Activated CD4-positive, alpha-beta memory T cell treated with anti-CD3 and anti-CD28 coated beads, Interleukin-2, amount 10 ng/mL, durations not matched to agents 7 days and 5 days (primary cell): ENCODE data around the gene FALEC. TPM values are rescaled to one million over a fixed set of nuclear protein-coding genes. Genes with fewer than 3 reads are reported as not detected.

Experiments
- CTCF ChIA-PET: fragments of 350-600 bp; sonication (Branson Sonifier 250); formaldehyde crosslinking; loops from one replicate; lab custom pipeline; 2021; ENCODE audit warnings: antibody characterized with exemption, inconsistent platforms; lab: Charles Lee
- POLR2A ChIA-PET: fragments of 350-600 bp; sonication (Branson Sonifier 250); formaldehyde crosslinking; loops from one replicate; lab custom pipeline; 2021; ENCODE audit warnings: antibody characterized with exemption; lab: Charles Lee
- DNase-seq: peaks from one replicate; pipeline ENCODE4 v3.0.0-alpha.2; 2020
- H3K27ac Mint-ChIP-seq: one replicate; pipeline ENCODE4 v1.8.0; 2021; ENCODE audit warnings: mild to moderate bottlenecking, mixed read lengths
- H3K27me3 Mint-ChIP-seq: one replicate; pipeline ENCODE4 v1.8.0; 2021; ENCODE audit warnings: mixed read lengths
- H3K36me3 Mint-ChIP-seq: one replicate; pipeline ENCODE4 v1.8.0; 2021; ENCODE audit warnings: low read depth, mixed read lengths
- H3K4me1 Mint-ChIP-seq: one replicate; pipeline ENCODE4 v1.8.0; 2021; ENCODE audit warnings: mixed read lengths
- H3K4me3 Mint-ChIP-seq: one replicate; pipeline ENCODE4 v1.8.0; 2021; ENCODE audit warnings: mild to moderate bottlenecking, mixed read lengths
- H3K9me3 Mint-ChIP-seq: one replicate; pipeline ENCODE4 v1.8.0; 2021; ENCODE audit warnings: mixed read lengths
- total RNA-seq, 2 experiments: library from RNA; stranded (reverse); gene quantifications; one replicate each; pipeline ENCODE4 v1.2.3, GENCODE V29; 2021

FALEC gene
- total RNA-seq, 2 experiments from 2014 or later = not detected

DNA sequence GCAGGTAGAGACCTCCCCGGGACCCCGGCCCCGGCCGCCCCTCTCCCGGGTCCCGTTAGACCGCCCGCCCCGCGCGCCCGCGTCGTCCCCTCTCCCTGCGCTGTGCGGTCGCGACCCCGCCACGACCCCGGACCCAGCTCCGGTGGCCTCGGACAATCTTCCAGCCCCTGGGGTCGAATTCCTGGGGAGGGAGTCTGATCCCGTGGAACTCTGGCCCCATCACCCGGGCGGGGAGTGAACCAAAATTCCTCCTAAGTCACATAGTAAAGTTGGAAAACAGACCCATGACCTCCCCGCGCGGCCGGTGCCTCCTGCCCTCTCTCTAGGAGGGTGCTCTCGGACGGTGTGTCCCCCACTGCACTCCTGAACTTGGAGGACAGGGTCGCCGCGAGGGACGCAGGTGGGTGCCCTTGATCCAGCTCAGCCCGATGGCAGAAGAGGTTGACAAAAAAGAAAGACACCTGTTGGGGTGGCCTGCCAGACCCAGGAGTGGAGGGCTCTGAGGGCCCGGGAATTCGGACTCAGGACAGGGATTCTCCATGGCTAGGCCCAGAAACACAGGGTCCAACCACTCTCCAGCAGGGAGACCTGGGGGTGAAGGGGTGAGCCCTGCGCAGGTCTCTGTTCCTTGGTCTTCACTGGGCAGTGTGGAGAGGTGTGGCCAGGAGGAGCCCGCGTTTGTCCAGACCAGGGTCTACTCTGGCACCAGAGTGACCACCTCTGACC is 34.1 kb downstream of the FALEC start:
- ChIA-PET CTCF (interaction anchor here (0.7 to 3.6 kb wide), 2 partner anchors 11 to 294 kb away, joined by 3 to 21 read pairs; no protein-coding TSS in a partner anchor), POLR2A (interaction anchor here (0.7 to 3.8 kb wide), 7 partner anchors 11 to 375 kb away, joined by 3 to 30 read pairs (median 4); no protein-coding TSS in a partner anchor)
- DNase-seq = no peak
- H3K27me3 Mint-ChIP-seq = peaks cover 22% of the 10 kb centered on the region
- H3K36me3 Mint-ChIP-seq = no peaks in the 10 kb centered on the region
- peak overlapping the region; percentile 66 for H3K4me3 Mint-ChIP-seq
- H3K27ac Mint-ChIP-seq = no peak overlapping the region
- peaks cover 39% of the 10 kb centered on the region for H3K4me1 Mint-ChIP-seq
- no peaks in the 10 kb centered on the region for H3K9me3 Mint-ChIP-seq

DNA sequence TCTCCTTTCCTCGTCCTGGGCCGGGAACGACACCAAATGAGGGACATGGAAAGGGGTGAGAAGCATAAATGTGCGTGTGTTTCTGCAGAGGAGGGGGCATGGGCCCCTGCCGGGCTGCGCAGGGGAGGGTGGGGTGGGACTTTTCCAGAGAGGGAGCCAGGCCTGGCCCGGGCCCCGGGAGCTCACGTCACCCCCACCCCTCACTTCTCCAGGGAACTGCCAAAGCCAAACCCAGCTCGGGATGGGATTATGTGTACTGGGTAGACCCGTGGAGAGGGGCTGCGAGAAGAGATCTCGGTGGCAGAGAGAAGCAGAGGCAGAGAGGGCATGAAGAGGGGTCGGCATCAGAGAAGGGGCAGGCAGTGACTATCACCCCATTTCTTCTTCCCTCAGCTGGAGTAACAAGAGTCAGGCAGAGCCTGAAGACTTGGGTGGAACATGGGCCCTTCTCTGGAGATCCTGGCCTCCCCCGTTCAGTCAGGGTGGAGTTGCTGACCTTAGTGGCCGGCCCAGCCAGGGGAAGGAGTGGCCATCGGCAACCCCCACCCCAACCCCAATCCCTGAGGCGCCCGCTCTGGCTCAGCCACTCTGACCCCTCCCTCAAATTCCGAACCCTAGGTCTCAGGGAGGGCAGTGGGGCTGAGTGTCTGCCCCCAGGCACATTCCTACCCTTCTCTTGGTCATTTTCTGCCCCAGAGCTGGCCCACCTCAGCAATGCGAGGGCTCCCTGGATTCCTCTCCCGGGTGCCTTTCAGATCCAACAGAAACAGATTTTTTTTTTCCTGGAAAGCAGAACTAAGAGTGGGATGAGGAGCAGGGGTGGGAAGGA is 34.9 kb downstream of the FALEC start:
- POLR2A ChIA-PET = interaction anchor here (1.1 to 3.8 kb wide), 6 partner anchors 10 to 65 kb away, joined by 3 to 30 read pairs (median 7); no protein-coding TSS in a partner anchor
- Mint-ChIP-seq H3K36me3 (no peaks in the 10 kb centered on the region), H3K4me3 (peak overlapping the region; percentile 66), H3K9me3 (no peaks in the 10 kb centered on the region), H3K4me1 (peaks cover 39% of the 10 kb centered on the region), H3K27me3 (peaks cover 20% of the 10 kb centered on the region), H3K27ac (no peak overlapping the region)
- CTCF ChIA-PET = interaction anchor here (0.7 to 3.6 kb wide), 5 partner anchors 10 to 294 kb away, joined by 3 to 23 read pairs (median 4); no protein-coding TSS in a partner anchor
- no peak for DNase-seq

- H3K9me3 Mint-ChIP-seq = no peaks in the 10 kb centered on the region
- no peaks in the 10 kb centered on the region for H3K36me3 Mint-ChIP-seq
- H3K27me3 Mint-ChIP-seq = peaks cover 16% of the 10 kb centered on the region
- ChIA-PET CTCF (interaction anchor here (0.6 to 2.2 kb wide), 5 partner anchors 10 to 623 kb away, joined by 3 to 23 read pairs (median 4); no protein-coding TSS in a partner anchor), POLR2A (interaction anchor here (1.1 to 3.8 kb wide), 8 partner anchors 7 to 78 kb away, joined by 3 to 30 read pairs (median 5); partner anchors contain the start of genes ENSA and TARS2)
- DNase-seq = no peak
- peaks cover 39% of the 10 kb centered on the region for H3K4me1 Mint-ChIP-seq
- H3K27ac Mint-ChIP-seq = no peak overlapping the region
- H3K4me3 Mint-ChIP-seq = no peak overlapping the region
Measured at GRCh38 chr1:150551051-150551783, 35.7 kb downstream of the FALEC start.

DNA sequence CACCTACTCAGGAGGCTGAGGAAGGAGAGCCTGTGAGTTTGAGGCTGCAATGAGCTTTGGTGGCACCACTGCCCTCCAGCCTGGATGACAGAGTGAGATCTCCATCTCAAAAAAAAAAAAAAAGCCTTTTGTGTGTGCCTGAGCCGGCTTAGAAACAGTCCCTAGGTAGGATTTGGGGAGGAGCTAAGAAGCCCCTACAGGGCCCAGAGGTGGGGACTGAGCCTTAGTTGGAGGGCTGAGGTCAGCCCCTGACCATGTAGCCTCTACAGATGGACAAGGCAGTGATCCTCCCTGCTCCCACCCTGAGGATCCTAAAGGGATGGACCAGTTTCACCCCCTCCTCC is 36.2 kb downstream of the FALEC start:
- peaks cover 39% of the 10 kb centered on the region for H3K4me1 Mint-ChIP-seq
- H3K27ac Mint-ChIP-seq = no peak overlapping the region
- ChIA-PET CTCF (interaction anchor here (0.6 to 2.2 kb wide), 8 partner anchors 9 to 623 kb away, joined by 3 to 23 read pairs (median 4); partner anchors contain the start of gene FALEC), POLR2A (interaction anchor here (0.6 to 3.8 kb wide), 10 partner anchors 8 to 665 kb away, joined by 3 to 30 read pairs (median 5); partner anchors contain the start of genes ENSA, MCL1 and TARS2)
- no peaks in the 10 kb centered on the region for H3K9me3 Mint-ChIP-seq
- no peak for DNase-seq
- peaks cover 13% of the 10 kb centered on the region for H3K27me3 Mint-ChIP-seq
- no peaks in the 10 kb centered on the region for H3K36me3 Mint-ChIP-seq
- no peak overlapping the region for H3K4me3 Mint-ChIP-seq

DNA sequence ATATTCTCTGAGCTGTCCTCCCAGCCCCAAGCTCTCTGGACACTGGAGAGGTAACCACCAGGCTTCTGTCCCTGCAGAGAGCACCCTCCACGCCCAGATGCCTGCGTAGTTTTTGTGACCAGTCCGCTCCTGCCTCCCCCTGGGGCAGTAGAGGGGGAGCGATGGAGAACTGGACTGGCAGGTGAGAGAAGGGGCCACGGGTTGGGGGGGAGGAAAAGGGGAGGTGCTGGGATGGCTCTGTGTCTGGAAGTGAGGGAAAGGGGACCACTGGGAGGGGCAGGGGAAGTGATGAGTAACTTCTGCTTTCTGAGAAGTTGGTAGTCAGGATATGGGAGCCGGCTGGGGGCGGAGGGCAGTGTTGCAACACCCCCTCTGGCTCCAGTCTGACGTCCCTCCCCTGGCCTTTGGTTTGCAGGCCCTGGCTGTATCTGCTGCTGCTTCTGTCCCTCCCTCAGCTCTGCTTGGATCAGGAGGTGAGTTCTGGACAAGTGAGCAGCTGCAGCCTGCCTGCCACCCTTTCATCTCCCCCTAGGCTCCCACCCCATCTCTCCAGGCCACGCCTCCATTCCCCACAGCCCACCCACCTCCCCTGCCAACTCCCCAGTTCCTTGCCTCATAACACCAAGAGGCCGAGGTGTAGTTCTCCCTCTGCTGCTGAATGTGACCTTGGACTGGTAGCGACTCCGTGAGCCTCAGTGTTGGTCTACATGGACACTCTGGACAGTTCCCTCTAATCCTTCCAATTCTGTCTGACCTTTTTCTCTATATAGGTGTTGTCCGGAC is 36.8 kb downstream of the FALEC start:
- Mint-ChIP-seq H3K4me3 (peak overlapping the region; percentile 39), H3K9me3 (no peaks in the 10 kb centered on the region)

GRCh38 chr1:150552911-150553289 is 37.3 kb downstream of the FALEC start:
- POLR2A ChIA-PET = interaction anchor here (1.8 to 3.2 kb wide), 3 partner anchors 7 to 27 kb away, joined by 6 to 30 read pairs (median 8); partner anchors contain the start of gene MCL1
- DNase-seq = no peak
- H3K27ac Mint-ChIP-seq = no peak overlapping the region
- H3K4me1 Mint-ChIP-seq = peaks cover 39% of the 10 kb centered on the region
- no peak overlapping the region for H3K4me3 Mint-ChIP-seq
- H3K27me3 Mint-ChIP-seq = peaks cover 11% of the 10 kb centered on the region
- no peaks in the 10 kb centered on the region for H3K36me3 Mint-ChIP-seq
- CTCF ChIA-PET = interaction anchor here (1.0 kb wide), 1 partner anchor 37 kb away, joined by 4 read pairs; the partner anchor contains the start of gene FALEC
- no peaks in the 10 kb centered on the region for H3K9me3 Mint-ChIP-seq

More for the DNA sequence above, 36.8 kb downstream of the FALEC start:
- CTCF ChIA-PET = interaction anchor here (0.7 to 2.2 kb wide), 6 partner anchors 8 to 115 kb away, joined by 3 to 23 read pairs (median 4); partner anchors contain the start of gene FALEC
- H3K27me3 Mint-ChIP-seq = peaks cover 11% of the 10 kb centered on the region
- H3K4me1 Mint-ChIP-seq = peaks cover 39% of the 10 kb centered on the region
- peak overlapping the region; percentile 31 for H3K27ac Mint-ChIP-seq
- H3K36me3 Mint-ChIP-seq = no peaks in the 10 kb centered on the region
- DNase-seq = peak; percentile 49
- POLR2A ChIA-PET = interaction anchor here (0.6 to 3.8 kb wide), 9 partner anchors 8 to 665 kb away, joined by 3 to 30 read pairs (median 5); partner anchors contain the start of genes ENSA, MCL1 and TARS2

- peaks cover 8% of the 10 kb centered on the region for H3K27me3 Mint-ChIP-seq
- no peaks in the 10 kb centered on the region for H3K36me3 Mint-ChIP-seq
- DNase-seq = no peak
- H3K4me3 Mint-ChIP-seq = no peak overlapping the region
- H3K4me1 Mint-ChIP-seq = peaks cover 37% of the 10 kb centered on the region
- CTCF ChIA-PET = no interaction called here
- POLR2A ChIA-PET = interaction anchor here (1.8 to 2.2 kb wide), 2 partner anchors 24 to 26 kb away, joined by 6 to 8 read pairs; partner anchors contain the start of gene MCL1
- no peaks in the 10 kb centered on the region for H3K9me3 Mint-ChIP-seq
- no peak overlapping the region for H3K27ac Mint-ChIP-seq
Measured at GRCh38 chr1:150553392-150554085, 38.0 kb downstream of the FALEC start.

DNA sequence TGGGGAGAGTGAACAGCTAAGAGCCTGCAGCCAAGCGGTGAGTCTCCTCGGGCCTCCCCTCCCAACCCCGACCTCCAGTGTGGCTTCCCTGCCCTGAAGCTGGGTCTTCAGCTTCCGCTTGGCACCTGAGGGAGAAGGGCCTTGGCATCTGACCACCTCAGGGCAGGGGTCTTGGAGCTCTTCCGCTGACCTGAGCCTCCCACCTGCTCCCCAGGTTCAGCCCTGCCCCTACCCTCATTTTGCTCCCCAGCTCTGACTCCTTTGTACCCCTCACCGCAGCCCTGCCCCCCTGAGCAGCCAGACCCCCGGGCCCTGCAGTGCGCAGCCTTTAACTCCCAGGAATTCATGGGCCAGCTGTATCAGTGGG is 38.5 kb downstream of the FALEC start:
- no peak for DNase-seq
- Mint-ChIP-seq H3K27ac (no peak overlapping the region), H3K4me3 (no peak overlapping the region), H3K27me3 (peaks cover 7% of the 10 kb centered on the region), H3K9me3 (no peaks in the 10 kb centered on the region), H3K36me3 (no peaks in the 10 kb centered on the region), H3K4me1 (peaks cover 36% of the 10 kb centered on the region)
- POLR2A ChIA-PET = interaction anchor here (1.8 to 2.2 kb wide), 2 partner anchors 23 to 26 kb away, joined by 6 to 8 read pairs; partner anchors contain the start of gene MCL1
- CTCF ChIA-PET = no interaction called here

GRCh38 chr1:150555198-150555970 is 39.8 kb downstream of the FALEC start:
- no peak for DNase-seq
- Mint-ChIP-seq H3K36me3 (no peaks in the 10 kb centered on the region), H3K9me3 (no peaks in the 10 kb centered on the region), H3K27ac (no peak overlapping the region), H3K4me1 (peaks cover 37% of the 10 kb centered on the region), H3K4me3 (no peak overlapping the region), H3K27me3 (peaks cover 1% of the 10 kb centered on the region)
- CTCF ChIA-PET = interaction anchor here (1.5 kb wide), 1 partner anchor 24 kb away, joined by 4 read pairs; the partner anchor contains the start of gene MCL1
- POLR2A ChIA-PET = interaction anchor here (0.6 to 1.3 kb wide), 2 partner anchors 68 to 74 kb away, joined by 3 read pairs; partner anchors contain the start of genes ENSA and TARS2
